Uterus (tissue), 4 donors: ENCODE measurements around the gene MBNL1. TPM values are rescaled to one million over a fixed set of nuclear protein-coding genes. Genes with fewer than 3 reads are reported as not detected.

Experiments
- DNase-seq, 2 donors: peaks; one replicate each; pipeline ENCODE4 v3.0.0-alpha.2; 2019 to 2020
- H3K27ac ChIP-seq, 2 donors: fragments of 200-600 bp; sonication (generic); 1 replicate in 1 of 2; 2 replicates in 1 of 2; pipeline ENCODE4 v1.5.1; 2016 to 2018
- H3K27me3 ChIP-seq, 2 donors: fragments of 200-600 bp; sonication (generic); one replicate each; pipeline ENCODE4 v1.5.1; 2018 to 2019; ENCODE audit warnings: control low read depth in 1 of 2
- H3K36me3 ChIP-seq, 2 donors: fragments of 200-600 bp; sonication (generic); one replicate each; pipeline ENCODE4 v1.5.1; 2019; ENCODE audit warnings: control low read depth in 1 of 2
- H3K4me1 ChIP-seq, 2 donors: fragments of 200-600 bp; sonication (generic); one replicate each; pipeline ENCODE4 v1.5.1; 2018 to 2019; ENCODE audit warnings: control low read depth in 1 of 2
- H3K4me3 ChIP-seq, 2 donors: fragments of 200-600 bp; sonication (generic); 1 replicate in 1 of 2; 2 replicates in 1 of 2; pipeline ENCODE4 v1.5.1; 2018 to 2019; ENCODE audit warnings: mild to moderate bottlenecking in 1 of 2
- H3K9me3 ChIP-seq, 2 donors: fragments of 200-600 bp; sonication (generic); one replicate each; pipeline ENCODE4 v1.5.1; 2019; ENCODE audit warnings: control low read depth in 1 of 2
- CTCF ChIP-seq, 4 experiments: fragments of 200-600 bp in 2 of 4; fragments of 450-650 bp in 2 of 4; sonication (generic) in 2 of 4; IDR thresholded peaks; one replicate each; pipeline ENCODE4 v1.5.1; 2016 to 2019; ENCODE audit warnings: antibody characterized with exemption in 4 of 4, mild to moderate bottlenecking in 2 of 4, moderate library complexity in 1 of 4
- POLR2A ChIP-seq, 2 donors: fragments of 450-650 bp; IDR thresholded peaks; one replicate each; pipeline ENCODE4 v1.6.1; 2016; ENCODE audit warnings: antibody characterized with exemption in 2 of 2, mild to moderate bottlenecking in 1 of 2, moderate library complexity in 1 of 2
- intact Hi-C: fragments of 100-400 bp; cut with DNase I; formaldehyde crosslinking; loops from one replicate; pipeline ENCODE4 v1.15.1; 2023; ENCODE audit warnings: low total_unique reads
- total RNA-seq, 4 donors: library from RNA; depleted of rRNA in 3 of 4; stranded (reverse); fragments of >200 nt in 3 of 4; gene quantifications; one replicate each; pipeline versions ENCODE4 v1.1.0 to v1.2.4, GENCODE V29; 2014 to 2023
- donor health status: DM: yes; HTN: yes; CAD: no.

The MBNL1 gene
- total RNA-seq, 4 donors from 2014 or later = 219 to 470 (median 243) TPM

GRCh38 chr3:152455989-152456388 lies 187.3 kb downstream of the MBNL1 start:
- Histone ChIP-seq H3K9me3 (no peaks in the 10 kb centered on the region), H3K27me3 (no peaks in the 10 kb centered on the region), H3K4me3 (no peak overlapping the region), H3K36me3 (no peaks in the 10 kb centered on the region), H3K4me1 (peaks cover 0 to 4% of the 10 kb centered on the region in 2 donors), H3K27ac (no peak overlapping the region)
- intact Hi-C loops = no loop called here
- DNase-seq = no peak
- no peak for TF ChIP-seq CTCF (IDR thresholded peaks at IDR 0.05)
- no peak for TF ChIP-seq POLR2A (IDR thresholded peaks at IDR 0.05)

- no peak for TF ChIP-seq CTCF (IDR thresholded peaks at IDR 0.05)
- TF ChIP-seq POLR2A (IDR thresholded peaks at IDR 0.05) = no peak
- H3K4me3 ChIP-seq = no peak overlapping the region
- DNase-seq = no peak
- peak overlapping the region in 1 of 2 donors; percentile 6 for H3K27ac ChIP-seq
- intact Hi-C loops = no loop called here
- peaks cover 0 to 4% of the 10 kb centered on the region in 2 donors for H3K4me1 ChIP-seq
- no peaks in the 10 kb centered on the region for H3K27me3 ChIP-seq
- H3K36me3 ChIP-seq = no peaks in the 10 kb centered on the region
- no peaks in the 10 kb centered on the region for H3K9me3 ChIP-seq
These were observed 189.0 kb downstream of the MBNL1 start for GRCh38 chr3:152457500-152458375.

- TF ChIP-seq CTCF (IDR thresholded peaks at IDR 0.05) = no peak
- TF ChIP-seq POLR2A (IDR thresholded peaks at IDR 0.05) = no peak
- intact Hi-C loops = no loop called here
- H3K27ac ChIP-seq = no peak overlapping the region
- no peak for DNase-seq
- no peak overlapping the region for H3K4me3 ChIP-seq
- no peaks in the 10 kb centered on the region for H3K27me3 ChIP-seq
- no peaks in the 10 kb centered on the region for H3K36me3 ChIP-seq
- peaks cover 0 to 4% of the 10 kb centered on the region in 2 donors for H3K4me1 ChIP-seq
- H3K9me3 ChIP-seq = no peaks in the 10 kb centered on the region
These were observed 189.8 kb downstream of the MBNL1 start for GRCh38 chr3:152458376-152459117.

- no peak overlapping the region for H3K4me3 ChIP-seq
- H3K4me1 ChIP-seq = peaks cover 0 to 4% of the 10 kb centered on the region in 2 donors
- intact Hi-C loops = no loop called here
- H3K9me3 ChIP-seq = no peaks in the 10 kb centered on the region
- H3K27me3 ChIP-seq = no peaks in the 10 kb centered on the region
- H3K36me3 ChIP-seq = no peaks in the 10 kb centered on the region
- H3K27ac ChIP-seq = no peak overlapping the region
- no peak for TF ChIP-seq POLR2A (IDR thresholded peaks at IDR 0.05)
- no peak for TF ChIP-seq CTCF (IDR thresholded peaks at IDR 0.05)
- no peak for DNase-seq
These were observed 190.4 kb downstream of the MBNL1 start for GRCh38 chr3:152459118-152459515.

GRCh38 chr3:152459572-152459971 lies 190.8 kb downstream of the MBNL1 start:
- Histone ChIP-seq H3K27ac (no peak overlapping the region), H3K4me1 (peaks cover 0 to 4% of the 10 kb centered on the region in 2 donors)

More at GRCh38 chr3:152459572-152459971, 190.8 kb downstream of the MBNL1 start:
- no peak overlapping the region for H3K4me3 ChIP-seq
- intact Hi-C loops = no loop called here
- H3K27me3 ChIP-seq = no peaks in the 10 kb centered on the region
- H3K9me3 ChIP-seq = no peaks in the 10 kb centered on the region
- DNase-seq = no peak
- no peaks in the 10 kb centered on the region for H3K36me3 ChIP-seq
- no peak for TF ChIP-seq CTCF (IDR thresholded peaks at IDR 0.05)
- no peak for TF ChIP-seq POLR2A (IDR thresholded peaks at IDR 0.05)
